Measurements from ENCODE around the gene HOXA3. TPM values are rescaled to one million over a fixed set of nuclear protein-coding genes. Genes with fewer than 3 reads are reported as not detected.

The HOXA3 gene
- total RNA-seq, 1 experiment from 2014 or later = 4.7 TPM

GRCh38 chr7:27115221-27116026 lies 37.0 kb downstream of the HOXA3 start:
- DNase-seq (ENCODE audit: low read depth) = peak; percentile 41

DNA sequence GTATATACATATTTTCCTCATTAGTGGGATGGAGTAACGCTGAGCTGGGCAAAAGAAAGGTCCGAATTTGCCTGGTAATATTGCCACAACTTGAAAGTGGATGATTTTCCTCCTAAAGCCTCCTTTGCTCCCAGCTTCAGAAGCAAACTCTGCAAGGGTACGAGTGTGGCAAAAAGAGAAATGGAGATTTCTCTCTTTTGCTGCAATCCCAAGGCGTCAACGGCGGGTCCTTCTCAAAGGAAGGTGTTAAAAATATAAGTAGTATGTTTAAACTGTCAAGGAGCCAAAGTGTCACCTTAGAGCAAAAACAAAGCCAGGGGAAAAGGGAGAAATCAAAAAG lies 37.5 kb downstream of the HOXA3 start:
- DNase-seq (ENCODE audit: low read depth) = no peak

DNA sequence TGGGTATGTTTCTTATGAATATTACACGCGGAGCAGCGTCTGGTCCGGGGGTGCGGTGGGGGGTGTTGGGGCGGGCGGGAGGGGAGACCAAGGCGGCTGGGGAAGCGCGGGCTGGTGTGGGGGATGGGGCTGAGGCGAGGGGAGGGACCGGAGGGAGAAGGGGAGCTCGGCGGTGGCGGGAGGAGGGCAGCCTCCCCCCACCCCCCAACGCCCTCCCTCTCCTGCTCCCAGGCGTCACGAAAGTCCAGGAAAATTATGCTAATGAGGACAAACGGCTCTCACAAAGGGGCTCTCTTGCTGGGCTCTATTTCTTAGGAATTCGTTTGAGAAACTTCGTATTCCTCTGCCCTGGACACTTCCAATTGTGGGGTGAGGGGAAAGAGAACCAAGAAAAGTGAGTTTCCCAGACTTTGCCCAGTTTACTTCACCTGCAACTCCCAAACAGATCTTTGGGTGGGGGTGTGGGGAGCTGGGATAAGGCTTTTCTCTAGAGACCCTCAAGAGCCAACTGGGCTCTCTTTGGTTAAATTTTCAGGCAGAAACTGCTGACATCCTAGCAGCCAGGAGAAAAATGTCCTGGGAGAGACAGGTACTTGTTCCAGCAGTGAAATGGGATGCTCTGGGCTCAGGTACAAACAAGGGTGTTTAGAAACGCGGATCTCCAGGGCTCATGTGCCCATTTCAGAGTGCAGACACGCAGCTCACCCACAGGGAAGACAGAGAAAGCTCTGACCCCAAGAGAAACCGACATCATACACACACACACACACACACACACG lies 38.2 kb downstream of the HOXA3 start:
- DNase-seq (ENCODE audit: low read depth) = peak; percentile 69

GRCh38 chr7:27112955-27113949 lies 39.1 kb downstream of the HOXA3 start:
- DNase-seq (ENCODE audit: low read depth) = peak; percentile 90

- no peak for DNase-seq (ENCODE audit: low read depth)
Measured at GRCh38 chr7:27112361-27112760, 40.0 kb downstream of the HOXA3 start.

DNA sequence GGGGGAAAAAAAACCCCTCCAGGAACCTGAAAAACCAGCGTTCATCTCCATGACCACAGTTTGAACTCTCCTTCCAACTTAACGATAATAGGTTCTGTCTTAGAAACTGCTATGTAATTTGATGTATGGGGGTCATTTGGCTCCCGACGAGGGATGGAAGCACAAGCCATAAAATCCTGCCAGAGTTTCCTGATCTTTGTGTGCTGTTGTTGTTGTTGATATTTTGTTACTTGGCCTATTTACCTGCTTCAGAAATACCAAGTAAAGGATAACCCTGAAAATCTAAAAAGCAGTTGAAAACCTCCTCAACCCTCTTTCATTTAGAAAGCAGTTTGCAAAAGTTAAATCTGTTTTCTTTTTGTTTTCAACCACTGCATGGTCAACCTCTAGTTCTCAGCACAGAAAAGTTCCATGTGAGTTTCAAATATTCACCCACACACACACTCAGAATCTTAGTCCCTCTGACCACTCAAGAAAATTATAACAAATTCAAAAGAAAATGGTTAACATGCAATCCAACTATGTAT lies 40.6 kb downstream of the HOXA3 start:
- peak; percentile 18 for DNase-seq (ENCODE audit: low read depth)

GRCh38 chr7:27111042-27111750 lies 41.2 kb downstream of the HOXA3 start:
- peak; percentile 91 for DNase-seq (ENCODE audit: low read depth)

GRCh38 chr7:27110186-27111031 lies 42.0 kb downstream of the HOXA3 start:
- DNase-seq (ENCODE audit: low read depth) = peak; percentile 96

- no peak for DNase-seq (ENCODE audit: low read depth)
Measured at GRCh38 chr7:27109466-27110185, 42.8 kb downstream of the HOXA3 start.

DNA sequence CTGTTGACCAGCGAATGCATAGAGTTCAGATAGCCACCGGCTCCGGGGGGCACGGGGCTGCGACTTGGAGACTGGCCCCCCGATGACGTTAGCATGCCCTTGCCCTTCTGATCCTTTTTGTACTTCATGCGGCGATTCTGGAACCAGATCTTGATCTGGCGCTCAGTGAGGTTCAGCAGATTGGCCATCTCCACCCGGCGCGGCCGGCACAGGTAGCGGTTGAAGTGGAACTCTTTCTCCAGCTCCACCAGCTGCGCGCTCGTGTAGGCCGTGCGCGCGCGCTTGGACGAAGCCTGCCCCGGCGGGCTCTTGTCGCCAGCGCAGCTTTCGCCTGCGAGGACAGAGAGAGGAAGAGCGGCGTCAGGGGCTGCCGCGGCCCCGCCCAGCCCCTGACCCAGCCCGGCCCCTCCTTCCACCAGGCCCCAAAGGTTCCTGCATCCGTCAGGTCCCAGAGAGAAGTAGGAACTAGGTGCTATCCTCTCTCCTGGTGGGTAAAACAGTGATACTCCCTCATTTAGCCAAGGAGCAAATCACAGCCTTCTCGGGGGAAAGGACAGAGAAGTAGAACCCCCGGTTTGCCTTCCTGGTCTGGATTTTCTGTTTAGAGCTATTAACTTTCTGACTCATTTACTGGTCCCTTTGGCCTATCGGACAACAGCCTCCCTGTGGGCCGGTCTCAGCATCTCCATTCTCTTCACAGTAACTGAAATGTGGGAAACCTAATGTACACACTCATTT lies 43.8 kb downstream of the HOXA3 start:
- no peak for DNase-seq (ENCODE audit: low read depth)

- no peak for DNase-seq (ENCODE audit: low read depth)
Measured at GRCh38 chr7:27107391-27108381, 44.7 kb downstream of the HOXA3 start.

DNA sequence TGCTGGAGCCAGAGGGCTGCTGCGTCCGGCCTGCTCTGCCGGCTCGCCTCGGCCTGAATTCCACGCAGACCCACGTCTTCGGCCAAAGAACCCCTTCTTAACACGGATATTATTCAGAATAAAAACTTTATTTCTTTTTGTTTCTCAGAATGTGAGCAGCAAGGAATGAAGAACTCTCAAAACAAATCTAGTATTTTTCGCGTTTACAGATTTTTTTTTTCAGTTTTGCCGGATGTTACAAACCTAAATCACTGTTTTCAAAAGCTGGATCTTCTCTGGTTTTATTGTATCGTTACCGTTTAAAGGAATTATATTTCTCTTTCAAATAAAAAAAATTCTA lies 45.5 kb downstream of the HOXA3 start:
- no peak for DNase-seq (ENCODE audit: low read depth)

- DNase-seq (ENCODE audit: low read depth) = no peak
Measured at GRCh38 chr7:27106181-27106900, 46.0 kb downstream of the HOXA3 start.

GRCh38 chr7:27105301-27106031 lies 46.9 kb downstream of the HOXA3 start:
- no peak for DNase-seq (ENCODE audit: low read depth)

- no peak for DNase-seq (ENCODE audit: low read depth)
Measured at GRCh38 chr7:27104341-27105058, 47.9 kb downstream of the HOXA3 start.

All from RPMI7951 (cell line).